H9 (cell line): ENCODE measurements around the gene KANK4. TPM values are rescaled to one million over a fixed set of nuclear protein-coding genes. Genes with fewer than 3 reads are reported as not detected.

Experiments used
- DNase-seq: peaks from one replicate; pipeline ENCODE4 v3.0.0-alpha.2; 2017
- H2AFZ ChIP-seq: one replicate; pipeline ENCODE4 v1.6.1; 2013; ENCODE audit warnings: mild to moderate bottlenecking, low read length, control low read depth, moderate library complexity
- H2AK5ac ChIP-seq: 2 replicates; pipeline ENCODE4 v1.6.1; 2013; ENCODE audit warnings: low read length, control low read depth, mixed read lengths; ENCODE audit not compliant: insufficient read length
- H2BK120ac ChIP-seq: one replicate; pipeline ENCODE4 v1.6.1; 2013; ENCODE audit warnings: low read depth, mild to moderate bottlenecking, low read length, control low read depth, inconsistent platforms; ENCODE audit not compliant: poor library complexity, severe bottlenecking
- H2BK12ac ChIP-seq: 2 replicates; pipeline ENCODE4 v1.6.1; 2013; ENCODE audit warnings: low read length, control low read depth, mixed read lengths, low read depth; ENCODE audit not compliant: insufficient read length
- H2BK15ac ChIP-seq: 2 replicates; pipeline ENCODE4 v1.6.1; 2013; ENCODE audit warnings: low read depth, low read length, control low read depth
- H2BK20ac ChIP-seq: one replicate; pipeline ENCODE4 v1.6.1; 2013; ENCODE audit warnings: low read depth, mild to moderate bottlenecking, low read length, control low read depth, inconsistent platforms; ENCODE audit not compliant: poor library complexity, severe bottlenecking
- H2BK5ac ChIP-seq: 2 replicates; pipeline ENCODE4 v1.6.1; 2013; ENCODE audit warnings: low read length, control low read depth, mixed read lengths; ENCODE audit not compliant: insufficient read length
- H3K14ac ChIP-seq: 2 replicates; pipeline ENCODE4 v1.6.1; 2013; ENCODE audit warnings: low read length, control low read depth; ENCODE audit not compliant: insufficient read depth
- H3K18ac ChIP-seq: 2 replicates; pipeline ENCODE4 v1.6.1; 2013; ENCODE audit warnings: low read depth, mild to moderate bottlenecking, mixed read lengths, low read length, control low read depth; ENCODE audit not compliant: insufficient read length
- H3K23ac ChIP-seq: 2 replicates; pipeline ENCODE4 v1.6.1; 2013; ENCODE audit warnings: low read length, control low read depth, mixed read lengths, low read depth; ENCODE audit not compliant: insufficient read length
- H3K23me2 ChIP-seq: 2 replicates; pipeline ENCODE4 v1.6.1; 2013; ENCODE audit warnings: low read depth, mild to moderate bottlenecking, mixed read lengths, low read length, control low read depth; ENCODE audit not compliant: insufficient read length, poor library complexity, severe bottlenecking
- H3K27ac ChIP-seq: 2 replicates; pipeline ENCODE4 v1.5.1; 2013; ENCODE audit warnings: low read length, control low read depth, mixed read lengths, low read depth; ENCODE audit not compliant: insufficient read length
- H3K27me3 ChIP-seq: 2 replicates; pipeline ENCODE4 v1.6.1; 2013; ENCODE audit warnings: low read length, control low read depth, inconsistent platforms; ENCODE audit not compliant: insufficient read depth
- H3K4ac ChIP-seq: 2 replicates; pipeline ENCODE4 v1.6.1; 2013; ENCODE audit warnings: low read depth, mild to moderate bottlenecking, control low read depth, inconsistent platforms, low read length, moderate library complexity
- H3K4me1 ChIP-seq: 2 replicates; pipeline ENCODE4 v1.6.1; 2013; ENCODE audit warnings: low read length, control low read depth, inconsistent platforms; ENCODE audit not compliant: insufficient read depth
- H3K4me2 ChIP-seq: 2 replicates; pipeline ENCODE4 v1.6.1; 2013; ENCODE audit warnings: low read length, control low read depth, mixed read lengths; ENCODE audit not compliant: insufficient read length, insufficient read depth
- H3K56ac ChIP-seq: 2 replicates; pipeline ENCODE4 v1.6.1; 2013; ENCODE audit warnings: low read depth, mild to moderate bottlenecking, mixed read lengths, low read length, control low read depth; ENCODE audit not compliant: insufficient read length
- H3K79me1 ChIP-seq: 2 replicates; pipeline ENCODE4 v1.6.1; 2013; ENCODE audit warnings: low read depth, mild to moderate bottlenecking, moderate library complexity, low read length, control low read depth, inconsistent platforms; ENCODE audit not compliant: insufficient read depth, poor library complexity, severe bottlenecking
- H3K79me2 ChIP-seq: 2 replicates; pipeline ENCODE4 v1.6.1; 2013; ENCODE audit warnings: low read length, control low read depth, inconsistent platforms; ENCODE audit not compliant: insufficient read depth
- H3K9ac ChIP-seq: 2 replicates; pipeline ENCODE4 v1.6.1; 2013; ENCODE audit warnings: low read length, control low read depth, mixed read lengths; ENCODE audit not compliant: insufficient read length; ENCODE audit errors: extremely low read depth
- H3K9me3 ChIP-seq: one replicate; pipeline ENCODE4 v1.6.1; 2013; ENCODE audit warnings: low read depth, low read length, inconsistent platforms; ENCODE audit not compliant: control insufficient read depth
- H3T11ph ChIP-seq: one replicate; pipeline ENCODE4 v1.6.1; 2013; ENCODE audit warnings: mild to moderate bottlenecking, low read length, control low read depth, inconsistent platforms
- H4K20me1 ChIP-seq: one replicate; pipeline ENCODE4 v1.6.1; 2013; ENCODE audit not compliant: control insufficient read depth, insufficient read length, insufficient read depth
- H4K5ac ChIP-seq: 2 replicates; pipeline ENCODE4 v1.6.1; 2013; ENCODE audit warnings: low read depth, mild to moderate bottlenecking, mixed read lengths, low read length, control low read depth; ENCODE audit not compliant: insufficient read length
- H4K8ac ChIP-seq: replicated peaks from 2 replicates; pipeline ENCODE4 v1.6.1; 2013; ENCODE audit warnings: low read length, control low read depth, mixed read lengths, low read depth; ENCODE audit not compliant: insufficient read length
- H4K91ac ChIP-seq: 2 replicates; pipeline ENCODE4 v1.6.1; 2013; ENCODE audit warnings: low read depth, mild to moderate bottlenecking, moderate library complexity, mixed read lengths, low read length, control low read depth; ENCODE audit not compliant: insufficient read length
- H3K27ac Mint-ChIP-seq, 3 experiments: 2 replicates in 2 of 3; 3 replicates in 1 of 3; pipeline ENCODE4 v1.8.0; 2020 to 2021; ENCODE audit warnings: mixed read lengths in 3 of 3, mild to moderate bottlenecking in 1 of 3, moderate library complexity in 1 of 3
- H3K27me3 Mint-ChIP-seq: 2 replicates; pipeline ENCODE4 v1.8.0; 2021; ENCODE audit warnings: low read depth, mild to moderate bottlenecking, moderate library complexity, mixed read lengths
- H3K36me3 Mint-ChIP-seq, 3 experiments: 2 replicates in 2 of 3; 3 replicates in 1 of 3; pipeline ENCODE4 v1.8.0; 2020 to 2021; ENCODE audit warnings: low read depth in 3 of 3, mixed read lengths in 3 of 3; ENCODE audit not compliant: insufficient read depth in 1 of 3
- H3K4me1 Mint-ChIP-seq, 2 experiments: 2 replicates each; pipeline ENCODE4 v1.8.0; 2020; ENCODE audit warnings: mixed read lengths in 2 of 2
- H3K4me3 Mint-ChIP-seq, 2 experiments: 2 replicates in 1 of 2; 3 replicates in 1 of 2; pipeline ENCODE4 v1.8.0; 2020 to 2021; ENCODE audit warnings: mild to moderate bottlenecking in 2 of 2, mixed read lengths in 2 of 2, moderate library complexity in 1 of 2
- H3K9me3 Mint-ChIP-seq, 2 experiments: 2 replicates in 1 of 2; 3 replicates in 1 of 2; pipeline ENCODE4 v1.8.0; 2020; ENCODE audit warnings: mild to moderate bottlenecking in 2 of 2, mixed read lengths in 2 of 2, moderate library complexity in 1 of 2
- CTCF ChIP-seq: fragments of 200-600 bp; sonication (generic); conservative IDR thresholded peaks from 3 replicates; pipeline ENCODE4 v1.8.0; 2021; ENCODE audit warnings: antibody characterized with exemption, mild to moderate bottlenecking
- WGBS: extraction: QIAGEN DNeasy Blood & Tissue Kit; methylation state at CpG from one replicate; pipeline ENCODE4 v1.1.7; 2013; ENCODE audit warnings: missing lambda C conversion rate, low lambda C conversion rate, mixed read lengths; ENCODE audit not compliant: insufficient read length; ENCODE audit errors: extremely low coverage; 5-methylcytosine and 5-hydroxymethylcytosine counted together
- total RNA-seq: library from RNA; stranded (reverse); gene quantifications from 2 replicates; pipeline ENCODE4 v1.2.1, GENCODE V29; 2021

The KANK4 gene
- total RNA-seq, 1 experiment from 2014 or later, result 0.15 TPM

- Histone ChIP-seq H2BK15ac (no peak overlapping the region), H2BK120ac (no peak overlapping the region), H2AFZ (no peak overlapping the region), H3K14ac (no peak overlapping the region), H4K8ac (no peak overlapping the region), H3K4me1 (no peaks in the 10 kb centered on the region), H4K20me1 (no peaks in the 10 kb centered on the region), H3K9me3 (no peaks in the 10 kb centered on the region), H2BK5ac (no peak overlapping the region), H3T11ph (no peak overlapping the region), H3K79me1 (no peaks in the 10 kb centered on the region), H3K4ac (no peak overlapping the region), H3K18ac (no peak overlapping the region), H3K56ac (no peak overlapping the region), H3K27me3 (no peaks in the 10 kb centered on the region), H2BK12ac (no peak overlapping the region), H2BK20ac (no peak overlapping the region), H3K23ac (no peak overlapping the region), H3K23me2 (no peaks in the 10 kb centered on the region), H2AK5ac (no peak overlapping the region), H3K4me2 (no peak overlapping the region), H3K27ac (no peak overlapping the region), H4K5ac (no peak overlapping the region), H3K9ac (no peak overlapping the region), H3K79me2 (no peaks in the 10 kb centered on the region), H4K91ac (no peak overlapping the region)
- no peak for TF ChIP-seq CTCF
- no CpG with 5 or more reads among the region's 14 CpGs for WGBS
- H3K36me3 Mint-ChIP-seq, result peaks cover 5 to 16% (median 7%) of the 10 kb centered on the region in 3 experiments; a peak in 5 of 7 replicates
- H3K27ac Mint-ChIP-seq, result no peak overlapping the region
- peaks cover 11 to 12% of the 10 kb centered on the region in 2 experiments for H3K4me1 Mint-ChIP-seq
- H3K27me3 Mint-ChIP-seq, result no peaks in the 10 kb centered on the region; the same call in 1 of the 2 replicates
- H3K4me3 Mint-ChIP-seq, result no peak overlapping the region
- H3K9me3 Mint-ChIP-seq, result peaks cover 15 to 17% of the 10 kb centered on the region in 2 experiments; a peak in 4 of 5 replicates
- DNase-seq, result peak; percentile 59
These were observed 71.7 kb downstream of the KANK4 start for GRCh38 chr1:62247391-62248168.
